ENCODE data around the gene CFAP210.
"Not testable (repeated sequence)": the region's sequence is repeated elsewhere in the genome, so short reads cannot be mapped to it uniquely, and the experiment has no call there.

Gene CFAP210

DNA sequence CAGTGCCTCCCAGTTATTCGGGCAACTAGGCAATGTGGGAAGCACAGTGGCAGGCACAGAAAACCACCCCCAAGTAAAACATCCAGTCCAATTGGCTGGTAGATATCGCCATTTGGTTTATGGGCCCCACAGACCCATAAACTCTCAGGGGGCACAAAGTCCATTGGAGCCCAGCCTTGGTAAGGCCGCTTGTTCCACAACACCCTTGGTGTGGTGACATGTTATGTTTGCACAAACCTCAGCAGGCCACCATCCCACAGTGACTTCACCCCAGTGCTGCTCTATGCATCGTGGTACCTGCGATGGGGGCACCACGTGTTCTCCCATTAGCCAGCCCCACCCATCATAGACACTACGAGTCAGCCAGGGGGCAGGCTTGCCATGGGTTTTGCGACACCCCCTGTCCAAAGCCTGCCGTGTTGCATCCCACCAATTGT lies 18.6 kb upstream of the CFAP210 start:
- DNase-seq (ENCODE audit: low spot score) = no peak

DNA sequence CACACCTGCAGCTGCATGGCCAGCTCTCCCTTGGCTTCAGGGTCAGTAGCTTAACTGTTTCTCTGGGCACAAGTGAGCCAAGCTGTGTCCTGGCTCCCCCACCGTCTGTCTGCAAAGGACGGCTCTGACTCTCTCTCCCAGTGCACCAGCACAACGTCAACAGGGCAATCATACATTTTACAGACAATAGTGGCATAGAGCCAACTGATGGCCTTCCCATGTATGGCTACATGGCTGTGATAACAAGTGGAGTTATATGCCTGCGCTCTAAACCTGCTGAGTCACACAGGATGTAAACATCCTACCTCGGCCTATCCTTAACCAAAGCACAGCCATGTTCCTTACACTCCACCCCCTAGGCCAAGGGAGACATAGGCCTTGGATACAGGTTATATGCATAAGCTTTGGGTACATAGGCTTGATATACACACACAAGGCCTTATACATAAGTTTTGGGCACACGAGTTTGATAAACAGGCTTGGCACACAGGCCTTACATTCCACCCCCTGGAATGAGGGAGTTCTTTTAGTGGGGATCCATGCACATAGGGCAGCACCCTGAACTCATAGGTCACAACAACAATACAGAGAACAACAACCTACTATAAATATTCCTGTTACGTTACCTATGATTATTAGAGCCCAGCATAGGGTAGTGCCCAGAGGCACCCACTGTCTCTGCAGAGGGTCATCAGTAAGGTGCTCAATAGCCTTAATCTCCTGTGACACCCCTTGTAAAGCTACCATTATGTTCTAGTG lies 17.7 kb upstream of the CFAP210 start:
- DNase-seq (ENCODE audit: low spot score) = no peak

- DNase-seq (ENCODE audit: low spot score) = no peak
Observed at GRCh38 chr2:169709981-169710380, 15.8 kb upstream of the CFAP210 start.

- DNase-seq (ENCODE audit: low spot score) = no peak
Observed at GRCh38 chr2:169709331-169709730, 15.1 kb upstream of the CFAP210 start.

GRCh38 chr2:169707626-169708025 lies 13.4 kb upstream of the CFAP210 start:
- no peak for DNase-seq (ENCODE audit: low spot score)

GRCh38 chr2:169705927-169706326 lies 11.7 kb upstream of the CFAP210 start:
- DNase-seq (ENCODE audit: low spot score) = no peak

GRCh38 chr2:169704160-169704708 lies 10.0 kb upstream of the CFAP210 start:
- DNase-seq (ENCODE audit: low spot score) = no peak

DNA sequence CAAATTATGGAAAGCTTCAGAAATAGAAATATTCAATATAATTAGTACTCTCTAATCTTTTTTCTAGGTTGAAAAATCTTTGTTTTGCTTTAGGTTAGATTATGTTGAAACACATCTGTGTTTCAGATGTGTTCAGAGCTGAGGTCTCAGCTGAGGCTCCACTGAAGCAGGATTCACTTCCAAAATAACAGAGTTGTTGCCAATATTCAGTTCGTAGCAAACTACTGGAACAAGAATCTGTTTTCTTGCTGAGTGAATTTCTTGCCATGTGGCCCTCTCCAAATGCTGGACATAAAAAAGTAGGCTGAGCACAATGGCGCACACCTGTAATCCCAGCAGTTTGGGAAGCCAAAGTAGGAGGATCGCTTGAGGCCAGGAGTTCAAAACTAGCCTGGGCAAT lies 8.8 kb upstream of the CFAP210 start:
- no peak for DNase-seq (ENCODE audit: low spot score)

DNA sequence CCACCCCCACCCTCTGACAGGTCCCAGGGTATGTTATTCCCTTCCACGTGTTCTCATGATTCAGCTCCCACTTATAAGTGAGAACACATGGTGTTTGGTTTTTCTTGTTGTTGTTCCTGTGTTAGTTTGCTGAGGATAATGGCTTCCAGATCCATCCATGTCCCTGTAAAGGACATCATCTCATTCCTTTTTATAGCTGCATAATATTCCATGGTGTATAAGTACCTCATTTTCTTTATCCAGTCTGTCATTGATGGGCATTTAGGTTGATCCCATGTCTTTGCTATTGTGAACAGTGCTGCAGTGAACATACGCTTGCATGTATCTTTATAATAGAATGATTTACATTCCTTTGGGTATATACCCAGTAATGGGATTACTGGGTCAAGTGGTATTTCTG lies 5.0 kb upstream of the CFAP210 start:
- not testable (repeated sequence) for DNase-seq (ENCODE audit: low spot score)

DNA sequence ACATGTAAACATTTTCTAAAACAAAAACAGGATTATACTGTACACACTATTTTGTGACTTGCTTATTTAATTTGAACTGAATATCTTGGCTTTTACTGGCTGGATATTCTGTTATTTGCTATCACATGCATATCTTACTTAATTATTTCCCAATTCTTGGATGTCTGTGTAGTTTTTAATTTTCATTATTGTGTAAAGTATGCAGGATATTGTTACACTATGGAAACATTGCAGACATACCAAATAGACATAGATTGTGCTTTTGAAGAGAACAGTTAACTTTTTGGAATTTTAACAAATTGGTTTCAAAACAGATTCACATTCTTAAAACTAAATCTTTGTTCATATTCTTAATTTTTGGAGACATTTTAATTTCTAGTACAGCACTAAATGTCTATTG lies 2.2 kb upstream of the CFAP210 start:
- DNase-seq (ENCODE audit: low spot score) = no peak

GRCh38 chr2:169694894-169695260 lies 672 bp upstream of the CFAP210 start:
- no peak for DNase-seq (ENCODE audit: low spot score)

DNA sequence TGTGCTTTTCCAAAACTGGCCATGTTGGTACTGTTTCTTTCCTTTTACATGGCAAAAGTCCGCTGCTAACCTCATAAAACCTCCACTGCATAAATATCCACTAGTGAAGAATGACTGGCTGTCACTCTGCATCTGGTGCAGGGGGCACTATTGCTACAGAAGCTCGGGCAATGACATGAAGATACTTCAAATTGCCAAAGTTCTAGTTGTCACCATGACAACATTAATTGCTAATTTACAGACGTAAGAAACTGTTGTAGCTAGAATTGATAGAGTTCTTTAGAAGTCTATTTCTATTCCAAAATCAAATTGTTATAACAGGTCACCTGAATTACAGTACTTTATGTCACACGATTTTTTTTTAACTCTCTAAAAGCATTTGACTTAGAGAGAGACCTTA lies 845 bp downstream of the CFAP210 start:
- no peak for DNase-seq (ENCODE audit: low spot score)

DNA sequence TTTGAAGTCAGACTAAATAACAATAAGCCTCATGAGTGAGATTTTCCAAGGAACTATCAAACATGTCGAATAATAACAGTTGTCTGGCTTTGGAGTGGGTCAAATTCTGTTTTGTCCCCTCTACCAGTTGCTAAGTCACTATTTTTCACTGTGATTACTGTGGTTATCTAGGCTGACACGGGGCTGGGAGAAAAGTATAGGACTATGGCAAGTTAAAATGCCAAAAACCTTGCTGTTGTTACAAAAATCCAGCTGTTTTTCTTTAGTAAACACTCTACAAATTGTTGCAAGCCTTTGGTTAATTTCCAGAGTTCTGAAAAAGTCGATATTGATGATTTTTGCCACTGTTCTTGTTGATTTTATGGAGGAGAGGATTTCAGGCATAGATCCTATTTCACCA lies 1.5 kb downstream of the CFAP210 start:
- no peak for DNase-seq (ENCODE audit: low spot score)

- DNase-seq (ENCODE audit: low spot score) = no peak
Observed at GRCh38 chr2:169690958-169691357, 3.2 kb downstream of the CFAP210 start.

- not testable (repeated sequence) for DNase-seq (ENCODE audit: low spot score)
Observed at GRCh38 chr2:169687943-169688342, 6.3 kb downstream of the CFAP210 start.

DNA sequence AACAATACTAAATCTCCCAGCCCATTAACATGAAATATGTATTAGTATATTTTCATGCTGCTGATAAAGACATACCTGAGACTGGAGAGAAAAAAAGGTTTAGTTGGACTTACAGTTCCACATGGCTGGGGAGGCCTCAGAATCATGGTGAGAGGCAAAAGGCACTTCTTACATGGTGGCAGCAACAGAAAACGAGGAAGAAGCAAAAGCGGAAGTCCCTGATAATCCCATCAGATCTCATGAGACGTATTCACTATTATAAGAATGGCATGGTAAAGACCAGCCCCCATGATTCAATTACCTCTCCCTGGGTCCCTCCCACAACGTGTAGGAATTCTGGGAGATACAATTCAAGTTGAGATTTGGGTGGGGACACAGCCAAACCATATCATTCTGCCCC lies 7.4 kb downstream of the CFAP210 start:
- not testable (repeated sequence) for DNase-seq (ENCODE audit: low spot score)

- not testable (repeated sequence) for DNase-seq (ENCODE audit: low spot score)
Observed at GRCh38 chr2:169684712-169685111, 9.5 kb downstream of the CFAP210 start.

DNA sequence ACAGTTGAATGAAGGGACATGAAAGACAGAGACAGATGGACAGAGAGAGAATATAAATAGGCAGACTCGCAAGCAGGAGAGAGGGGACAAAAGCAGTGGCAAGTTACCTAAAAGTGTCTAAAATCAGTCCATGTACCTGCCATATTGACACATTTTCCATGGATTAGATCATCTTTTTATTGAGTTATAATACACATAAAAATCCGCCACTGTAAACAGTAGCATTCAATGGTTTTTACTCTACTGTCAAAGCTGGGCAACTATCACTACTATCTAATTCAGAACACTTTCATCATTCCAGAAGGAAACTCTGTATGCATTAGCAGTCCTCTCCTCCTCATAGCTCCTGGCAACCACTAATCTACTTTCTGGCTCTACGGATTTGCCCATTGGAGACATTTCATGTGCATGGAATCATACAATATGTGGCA lies 10.1 kb downstream of the CFAP210 start:
- no peak for DNase-seq (ENCODE audit: low spot score)

GRCh38 chr2:169683425-169684134 lies 10.6 kb downstream of the CFAP210 start:
- DNase-seq (ENCODE audit: low spot score) = no peak

GRCh38 chr2:169683054-169683424 lies 11.2 kb downstream of the CFAP210 start:
- no peak for DNase-seq (ENCODE audit: low spot score)

DNA sequence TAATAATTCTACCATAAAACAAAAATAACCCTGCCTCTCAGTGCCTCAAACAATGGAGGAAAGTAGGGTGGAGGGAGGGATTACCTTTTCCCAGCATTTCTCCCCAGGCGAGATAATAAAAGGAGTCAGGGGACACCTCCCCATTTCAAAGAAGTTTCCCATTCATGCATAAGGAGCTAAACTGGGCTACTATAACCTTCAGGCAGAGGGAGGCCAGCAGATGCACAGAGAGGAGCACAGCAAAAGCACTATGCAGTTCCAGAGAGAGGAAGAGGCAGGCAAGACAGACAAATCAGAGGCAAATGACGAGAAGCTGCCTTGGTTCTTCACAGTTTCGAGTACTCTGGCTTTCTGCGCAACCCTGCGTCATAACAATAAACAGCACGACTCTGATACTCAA lies 17.4 kb downstream of the CFAP210 start:
- DNase-seq (ENCODE audit: low spot score) = no peak

GRCh38 chr2:169676357-169676756 lies 17.8 kb downstream of the CFAP210 start:
- DNase-seq (ENCODE audit: low spot score) = no peak

- no peak for DNase-seq (ENCODE audit: low spot score)
Observed at GRCh38 chr2:169673921-169674320, 20.3 kb downstream of the CFAP210 start.

All from RKO (cell line).